ENCODE results near the gene ZSCAN26.
"Not testable (repeated sequence)": the region's sequence is repeated elsewhere in the genome, so short reads cannot be mapped to it uniquely, and the experiment has no call there.

ZSCAN26 gene

GRCh38 chr6:28257042-28257441 is 9.9 kb upstream of the ZSCAN26 start:
- no peak for DNase-seq

GRCh38 chr6:28258877-28259777 is 7.8 kb upstream of the ZSCAN26 start, which contains the start of gene NKAPL:
Gene NKAPL (plus strand): TSS chr6:28259297. CDS start chr6:28259372, 75 bp downstream.
- DNase-seq, result peak in 4 of 5 experiments; percentile 5 to 69 (median 20)

- no peak for DNase-seq
Observed at GRCh38 chr6:28263922-28264321, 3.0 kb upstream of the ZSCAN26 start.

GRCh38 chr6:28264834-28265401 is 2.0 kb upstream of the ZSCAN26 start:
- DNase-seq, result peak in 1 of 5 experiments; percentile 45

- DNase-seq, result no peak
Observed at GRCh38 chr6:28266563-28266961, 381 bp upstream of the ZSCAN26 start.

- DNase-seq, result no peak
Observed at GRCh38 chr6:28267695-28268059, 734 bp downstream of the ZSCAN26 start.

- no peak for DNase-seq
Observed at GRCh38 chr6:28269492-28269891, 2.5 kb downstream of the ZSCAN26 start.

GRCh38 chr6:28274888-28275287 is 7.9 kb downstream of the ZSCAN26 start:
- DNase-seq, result no peak

- no peak for DNase-seq
Observed at GRCh38 chr6:28277746-28278145, 10.8 kb downstream of the ZSCAN26 start.

GRCh38 chr6:28280595-28281287 is 13.8 kb downstream of the ZSCAN26 start:
- DNase-seq, result no peak

- DNase-seq, result peak in 4 of 5 experiments; percentile 13 to 74 (median 17)
Observed at GRCh38 chr6:28281288-28282064, 14.5 kb downstream of the ZSCAN26 start, which contains the start of gene PGBD1. Gene PGBD1 (plus strand): TSS chr6:28281572. CDS start chr6:28283814, 2,242 bp downstream.

GRCh38 chr6:28282926-28283325 is 16.0 kb downstream of the ZSCAN26 start:
- DNase-seq, result peak in 1 of 5 experiments; percentile 11

- no peak for DNase-seq
Observed at GRCh38 chr6:28291573-28291972, 24.6 kb downstream of the ZSCAN26 start.

- no peak for DNase-seq
Observed at GRCh38 chr6:28295326-28295725, 28.4 kb downstream of the ZSCAN26 start.

GRCh38 chr6:28296520-28297060 is 29.6 kb downstream of the ZSCAN26 start:
- no peak for DNase-seq

GRCh38 chr6:28303570-28303969 is 36.6 kb downstream of the ZSCAN26 start:
- peak in 1 of 5 experiments; percentile 14 for DNase-seq

GRCh38 chr6:28306363-28306762 is 39.4 kb downstream of the ZSCAN26 start:
- not testable (repeated sequence) for DNase-seq

- no peak for DNase-seq
Observed at GRCh38 chr6:28311139-28311823, 44.3 kb downstream of the ZSCAN26 start.

GRCh38 chr6:28312939-28313338 is 46.0 kb downstream of the ZSCAN26 start:
- DNase-seq, result no peak

- no peak for DNase-seq
Observed at GRCh38 chr6:28315628-28316027, 48.7 kb downstream of the ZSCAN26 start.

- DNase-seq, result not testable (repeated sequence)
Observed at GRCh38 chr6:28317866-28318265, 50.9 kb downstream of the ZSCAN26 start.

Data from T-helper 2 cell (primary cell).